PC-9 (cell line): ENCODE measurements around the gene HOXB6. TPM values are rescaled to one million over a fixed set of nuclear protein-coding genes. Genes with fewer than 3 reads are reported as not detected.

Experiments used
- microRNA-seq: library from miRNA; unstranded; fragments of <30 nt; microRNA quantifications from one replicate; pipeline ENCODE4 v1.2.0, GENCODE V29; 2021; ENCODE audit warnings: borderline number of aligned reads, borderline replicate concordance
- total RNA-seq: library from RNA; stranded (reverse); gene quantifications from 2 replicates; pipeline ENCODE4 v1.2.3, GENCODE V29; 2021

The HOXB6 gene
- total RNA-seq, 1 experiment from 2014 or later = 30.7 TPM

Small RNA genes within 50 kb of the gene (microRNA-seq; reads per million reads assigned to microRNA genes)
- gene MIR196A1 = not detected

Other genes with a start within 250 kb of the HOXB6 start
- 0.31 and 0.85 TPM in 2 replicates for gene SKAP1, start 174.8 kb downstream of the HOXB6 start, total RNA-seq
- gene HOXB1, start 74.0 kb downstream of the HOXB6 start, total RNA-seq = not detected in 2 replicates
- 0.31 and 0.90 TPM in 2 replicates for gene HOXB2, start 59.9 kb downstream of the HOXB6 start, total RNA-seq
- gene HOXB4, start 26.6 kb downstream of the HOXB6 start, total RNA-seq = 2.0 and 2.1 TPM in 2 replicates
- 17.2 and 19.1 TPM in 2 replicates for gene HOXB3, start 14.7 kb downstream of the HOXB6 start, total RNA-seq
- gene HOXB5, start 11.2 kb downstream of the HOXB6 start, total RNA-seq = 8.3 and 12.9 TPM in 2 replicates
- 28.2 and 34.0 TPM in 2 replicates for gene HOXB7, start 6.0 kb upstream of the HOXB6 start, total RNA-seq
- gene HOXB8, start 10.3 kb upstream of the HOXB6 start, total RNA-seq = 0.70 and 1.3 TPM in 2 replicates
- gene HOXB9, start 21.4 kb upstream of the HOXB6 start, total RNA-seq = 0.30 and 0.70 TPM in 2 replicates
- not detected in 2 replicates for gene PRAC1, start 117.5 kb upstream of the HOXB6 start, total RNA-seq
- not detected in 2 replicates for gene PRAC2, start 118.2 kb upstream of the HOXB6 start, total RNA-seq
- gene HOXB13, start 123.8 kb upstream of the HOXB6 start, total RNA-seq = 0.15 TPM in 1 of 2 replicates, not detected in the other
- gene TTLL6, start 212.2 kb upstream of the HOXB6 start, total RNA-seq = not detected in 2 replicates
- 82.9 and 95.9 TPM in 2 replicates for gene CALCOCO2, start 226.0 kb upstream of the HOXB6 start, total RNA-seq